GM19324 (cell line): ENCODE results near the gene BEST4.
A peak's percentile ranks its signal among the peaks of the same experiment; 100 is the strongest.
"Not testable (repeated sequence)": the region's sequence is repeated elsewhere in the genome, so short reads cannot be mapped to it uniquely, and the experiment has no call there.

Source experiments
- ATAC-seq: cut with Tn5 transposase; IDR thresholded peaks from one replicate; pipeline ENCODE4 v1.9.1; 2021; ENCODE audit warnings: mild to moderate bottlenecking, moderate library complexity; ENCODE audit not compliant: unreplicated experiment, low FRiP score

The BEST4 gene

GRCh38 chr1:44803312-44804095 lies 15.5 kb upstream of the BEST4 start:
- ATAC-seq, result no peak

GRCh38 chr1:44803062-44803311 lies 15.0 kb upstream of the BEST4 start:
- ATAC-seq, result no peak

GRCh38 chr1:44802306-44803061 lies 14.5 kb upstream of the BEST4 start:
- ATAC-seq, result no peak

GRCh38 chr1:44801491-44802305 lies 13.7 kb upstream of the BEST4 start:
- ATAC-seq, result no peak

GRCh38 chr1:44799770-44800584 lies 12.0 kb upstream of the BEST4 start, which contains the start of gene PLK3:
PLK3 (plus strand) TSS chr1:44800377; CDS start chr1:44800464, 87 bp downstream.
- peak; percentile 83 for ATAC-seq

GRCh38 chr1:44798481-44799365 lies 10.8 kb upstream of the BEST4 start:
- no peak for ATAC-seq

- not testable (repeated sequence) for ATAC-seq
Observed at GRCh38 chr1:44797886-44798285, 9.9 kb upstream of the BEST4 start.

GRCh38 chr1:44792736-44793502 lies 4.9 kb upstream of the BEST4 start:
- no peak for ATAC-seq

- no peak for ATAC-seq
Observed at GRCh38 chr1:44790968-44791801, 3.2 kb upstream of the BEST4 start.

GRCh38 chr1:44787506-44787905 lies 464 bp downstream of the BEST4 start:
- ATAC-seq, result no peak

GRCh38 chr1:44786841-44787426 lies 1.0 kb downstream of the BEST4 start:
- no peak for ATAC-seq

- no peak for ATAC-seq
Observed at GRCh38 chr1:44786138-44786840, 1.7 kb downstream of the BEST4 start.

GRCh38 chr1:44785501-44786137 lies 2.4 kb downstream of the BEST4 start:
- ATAC-seq, result no peak

- ATAC-seq, result no peak
Observed at GRCh38 chr1:44785029-44785380, 3.0 kb downstream of the BEST4 start.

- no peak for ATAC-seq
Observed at GRCh38 chr1:44784094-44785028, 3.6 kb downstream of the BEST4 start.
